ENCODE measurements around the gene FBXO15. TPM values are rescaled to one million over a fixed set of nuclear protein-coding genes. Genes with fewer than 3 reads are reported as not detected.
A peak's percentile ranks its signal among the peaks of the same experiment; 100 is the strongest.

The FBXO15 gene
- total RNA-seq, 1 experiment from 2014 or later: 0.39 TPM

DNA sequence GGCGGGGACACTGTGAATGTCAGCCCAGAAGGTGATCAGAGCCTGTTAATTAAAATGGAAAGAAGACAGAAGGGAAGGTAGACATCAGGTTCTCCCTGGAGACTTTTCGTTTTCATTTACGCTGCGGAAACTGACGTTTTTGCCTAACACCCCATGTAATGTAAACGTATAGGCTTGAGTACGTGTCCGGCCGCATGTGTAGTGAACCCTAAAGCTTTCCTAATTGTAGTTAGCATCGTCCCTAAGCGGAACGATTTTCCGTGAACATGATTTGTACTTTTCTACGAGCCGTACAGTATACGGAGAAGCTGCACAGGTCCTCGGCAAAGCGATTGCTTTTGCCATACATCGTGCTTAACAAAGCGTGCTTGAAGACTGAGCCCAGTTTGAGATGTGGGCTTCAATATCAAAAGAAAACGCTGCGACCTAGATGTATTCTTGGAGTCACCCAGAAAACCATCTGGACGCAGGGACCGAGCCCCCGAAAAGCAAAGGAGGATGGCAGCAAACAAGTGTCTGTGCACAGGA is 973 bp upstream of the FBXO15 start:
- Histone ChIP-seq H3K18ac (ENCODE audit: insufficient read length, low read depth, low read length) (peak overlapping the region; percentile 60), H4K20me1 (ENCODE audit: control insufficient read depth, insufficient read depth, insufficient read length) (no peaks in the 10 kb centered on the region), H3K9ac (ENCODE audit: extremely low read depth, insufficient read length, low read length) (peak overlapping the region; percentile 80), H3T11ph (ENCODE audit: low read length) (no peak overlapping the region), H3K4me1 (ENCODE audit: insufficient read depth, low read length) (no peaks in the 10 kb centered on the region), H4K5ac (ENCODE audit: insufficient read length, low read depth, low read length) (no peak overlapping the region), H3K23ac (ENCODE audit: insufficient read length, low read depth, low read length) (no peak overlapping the region), H2BK5ac (ENCODE audit: insufficient read length, low read length) (no peak overlapping the region), H3K4me2 (ENCODE audit: insufficient read depth, insufficient read length, low read length) (peak overlapping the region; percentile 99), H4K91ac (ENCODE audit: insufficient read length, low read depth, low read length) (no peak overlapping the region), H2BK120ac (ENCODE audit: low read depth, low read length, poor library complexity, severe bottlenecking) (no peak overlapping the region), H2BK12ac (ENCODE audit: insufficient read length, low read depth, low read length) (no peak overlapping the region), H2AFZ (ENCODE audit: low read length) (peak overlapping the region; percentile 71), H3K9me3 (ENCODE audit: control insufficient read depth, low read depth, low read length) (no peaks in the 10 kb centered on the region), H3K27ac (ENCODE audit: insufficient read length, low read depth, low read length) (no peak overlapping the region), H3K79me1 (ENCODE audit: insufficient read depth, low read depth, low read length, poor library complexity, severe bottlenecking) (peaks cover 3% of the 10 kb centered on the region), H3K79me2 (ENCODE audit: insufficient read depth, low read length) (peaks cover 17% of the 10 kb centered on the region), H2AK5ac (ENCODE audit: insufficient read length, low read length) (no peak overlapping the region), H3K23me2 (ENCODE audit: insufficient read length, low read depth, low read length, poor library complexity, severe bottlenecking) (peaks cover 8% of the 10 kb centered on the region), H2BK20ac (ENCODE audit: low read depth, low read length, poor library complexity, severe bottlenecking) (no peak overlapping the region), H4K8ac (replicated peaks; ENCODE audit: insufficient read length, low read depth, low read length) (no peak overlapping the region), H3K56ac (ENCODE audit: insufficient read length, low read depth, low read length) (no peak overlapping the region), H3K27me3 (ENCODE audit: insufficient read depth, low read length) (no peaks in the 10 kb centered on the region), H3K14ac (ENCODE audit: insufficient read depth, low read length) (no peak overlapping the region), H3K4ac (ENCODE audit: low read depth, low read length) (no peak overlapping the region), H2BK15ac (ENCODE audit: low read depth, low read length) (no peak overlapping the region)
- peak overlapping the region; percentile 94 to 97 for H3K4me3 Mint-ChIP-seq
- TF ChIP-seq, protein P1, sequence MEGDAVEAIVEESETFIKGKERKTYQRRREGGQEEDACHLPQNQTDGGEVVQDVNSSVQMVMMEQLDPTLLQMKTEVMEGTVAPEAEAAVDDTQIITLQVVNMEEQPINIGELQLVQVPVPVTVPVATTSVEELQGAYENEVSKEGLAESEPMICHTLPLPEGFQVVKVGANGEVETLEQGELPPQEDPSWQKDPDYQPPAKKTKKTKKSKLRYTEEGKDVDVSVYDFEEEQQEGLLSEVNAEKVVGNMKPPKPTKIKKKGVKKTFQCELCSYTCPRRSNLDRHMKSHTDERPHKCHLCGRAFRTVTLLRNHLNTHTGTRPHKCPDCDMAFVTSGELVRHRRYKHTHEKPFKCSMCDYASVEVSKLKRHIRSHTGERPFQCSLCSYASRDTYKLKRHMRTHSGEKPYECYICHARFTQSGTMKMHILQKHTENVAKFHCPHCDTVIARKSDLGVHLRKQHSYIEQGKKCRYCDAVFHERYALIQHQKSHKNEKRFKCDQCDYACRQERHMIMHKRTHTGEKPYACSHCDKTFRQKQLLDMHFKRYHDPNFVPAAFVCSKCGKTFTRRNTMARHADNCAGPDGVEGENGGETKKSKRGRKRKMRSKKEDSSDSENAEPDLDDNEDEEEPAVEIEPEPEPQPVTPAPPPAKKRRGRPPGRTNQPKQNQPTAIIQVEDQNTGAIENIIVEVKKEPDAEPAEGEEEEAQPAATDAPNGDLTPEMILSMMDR (conservative IDR thresholded peaks at IDR 0.05): no peak
- H3K36me3 Mint-ChIP-seq (ENCODE audit: insufficient read depth in 1 of 3, low read depth in 3 of 3): peaks cover 5 to 13% (median 6%) of the 10 kb centered on the region in 3 experiments; a peak in 6 of 7 replicates
- peaks cover 10% of the 10 kb centered on the region for H3K27me3 Mint-ChIP-seq (ENCODE audit: low read depth)
- peaks cover 15 to 19% of the 10 kb centered on the region in 2 experiments for H3K4me1 Mint-ChIP-seq
- no CpG with 5 or more reads among the region's 25 CpGs for WGBS (ENCODE audit: extremely low coverage, insufficient read length, low lambda C conversion rate)
- H3K27ac Mint-ChIP-seq: peak overlapping the region; percentile 8 to 90 (median 60); a peak in 5 of 7 replicates
- no peaks in the 10 kb centered on the region; a peak in 1 of 5 replicates for H3K9me3 Mint-ChIP-seq
- DNase-seq: no peak

Measured in H9 (cell line).